ENCODE measurements around the gene DNAH9.

DNAH9 gene

GRCh38 chr17:11855306-11855705 lies 257.0 kb downstream of the DNAH9 start:
- no peak for DNase-seq

DNA sequence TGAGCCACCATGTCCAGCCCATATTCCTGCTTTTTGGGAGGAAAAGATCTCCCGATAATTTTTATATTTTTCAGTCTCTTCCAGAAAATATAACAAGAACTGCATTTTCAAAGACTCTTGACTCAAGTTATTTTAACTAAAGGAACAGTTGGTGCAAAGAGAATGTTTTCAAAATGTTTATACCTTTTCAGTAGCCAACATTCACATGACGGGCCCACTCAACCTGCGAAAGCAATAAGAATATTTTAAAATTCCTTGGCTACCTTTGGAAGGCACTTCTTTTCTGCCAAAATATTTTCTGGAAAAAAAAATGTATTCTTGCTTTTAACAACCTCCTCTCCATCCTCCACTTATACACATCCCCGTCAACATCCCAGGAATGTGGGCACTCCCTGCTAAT lies 258.7 kb downstream of the DNAH9 start:
- DNase-seq: no peak

DNA sequence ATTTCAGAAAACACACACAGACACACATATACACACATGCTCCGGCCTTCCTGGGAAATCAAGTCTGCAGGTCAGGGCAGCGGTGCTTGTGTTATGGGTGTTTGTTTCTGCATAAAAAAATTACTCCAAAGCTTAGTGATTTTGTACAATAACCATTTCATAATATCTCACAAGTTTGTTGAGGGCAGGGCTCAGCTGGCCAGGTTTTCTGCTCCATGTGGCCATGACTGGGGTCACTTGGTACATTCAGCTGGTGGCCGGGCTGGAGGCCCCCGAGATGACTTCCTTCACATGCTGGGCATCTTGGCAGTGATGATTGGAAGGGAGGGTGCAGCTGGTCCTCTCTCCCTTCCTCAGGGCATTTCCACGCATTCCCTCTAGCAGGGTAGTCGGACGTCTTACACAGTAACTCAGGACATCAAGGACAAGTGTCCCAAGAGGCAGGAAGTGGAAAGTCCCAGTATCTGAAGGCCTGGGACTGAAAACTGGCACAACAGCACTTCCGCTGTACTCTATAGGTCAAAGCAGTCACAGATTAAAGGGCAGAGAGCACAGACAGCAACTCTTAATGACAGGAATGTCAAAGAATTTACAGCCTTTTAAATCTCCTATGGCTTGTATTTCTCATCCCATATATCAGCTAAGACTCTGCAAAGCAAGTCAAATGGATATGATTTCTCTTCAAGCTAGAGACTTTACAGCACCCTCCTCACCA lies 271.6 kb downstream of the DNAH9 start:
- no peak for DNase-seq

DNA sequence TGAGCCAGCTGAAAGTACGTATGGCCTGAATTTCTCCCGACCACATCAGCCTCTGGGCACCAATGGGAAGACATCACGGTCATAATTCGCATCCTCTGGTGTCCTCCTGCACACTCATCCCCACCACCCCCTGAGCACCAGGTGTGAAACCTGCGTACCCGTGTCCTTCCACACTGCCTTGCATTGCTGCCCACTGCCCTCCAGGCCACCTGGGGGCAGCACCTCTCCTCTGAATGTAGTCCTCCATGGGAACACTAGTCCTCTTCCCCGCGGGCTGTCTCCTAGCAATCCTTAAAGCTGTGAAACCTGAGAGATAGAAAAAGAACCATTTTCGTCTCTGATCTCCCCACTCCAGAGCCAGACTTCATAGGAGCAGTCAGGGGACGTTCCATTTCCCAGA lies 273.5 kb downstream of the DNAH9 start:
- no peak for DNase-seq

- no peak for DNase-seq
Observed at GRCh38 chr17:11874756-11875155, 276.5 kb downstream of the DNAH9 start.

DNA sequence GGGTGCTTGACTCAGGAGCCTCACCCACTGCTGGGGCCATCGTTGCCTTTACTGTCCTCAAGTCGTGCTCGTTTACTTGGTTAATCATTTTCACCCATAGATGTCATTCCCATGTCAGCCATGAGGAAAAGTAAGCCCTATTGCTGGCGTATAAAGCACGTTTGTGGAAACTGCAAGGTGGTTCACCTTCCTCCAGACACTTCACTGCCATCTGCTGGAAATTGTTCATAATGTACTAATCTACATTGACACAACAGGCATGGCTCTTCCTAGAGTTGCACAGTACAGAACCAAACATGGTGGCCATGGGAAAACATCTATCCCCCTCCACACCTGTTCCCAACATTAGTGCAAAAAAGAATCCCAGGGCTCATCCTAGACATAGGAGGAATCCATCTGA lies 282.4 kb downstream of the DNAH9 start:
- no peak for DNase-seq

DNA sequence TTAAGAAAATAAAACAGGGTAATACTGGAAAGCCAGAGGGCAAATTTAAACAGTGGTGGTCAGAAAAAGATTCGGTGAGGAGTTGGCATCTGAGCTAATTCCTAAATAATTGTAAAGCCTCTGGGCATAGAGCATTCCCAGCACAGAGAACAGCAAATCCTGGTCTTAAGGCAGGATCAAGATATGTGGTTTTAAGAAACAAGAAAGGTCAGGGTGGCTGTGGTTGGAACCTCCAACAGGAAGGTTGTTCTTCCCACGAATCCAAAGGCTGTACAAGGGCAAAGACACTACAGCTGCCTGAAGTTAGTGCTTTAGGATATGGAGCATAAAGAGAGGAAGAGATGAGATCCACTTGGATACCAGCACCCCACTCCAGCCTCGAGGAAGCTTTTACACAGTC lies 284.4 kb downstream of the DNAH9 start:
- no peak for DNase-seq

GRCh38 chr17:11885051-11885450 lies 286.8 kb downstream of the DNAH9 start:
- DNase-seq: no peak

DNA sequence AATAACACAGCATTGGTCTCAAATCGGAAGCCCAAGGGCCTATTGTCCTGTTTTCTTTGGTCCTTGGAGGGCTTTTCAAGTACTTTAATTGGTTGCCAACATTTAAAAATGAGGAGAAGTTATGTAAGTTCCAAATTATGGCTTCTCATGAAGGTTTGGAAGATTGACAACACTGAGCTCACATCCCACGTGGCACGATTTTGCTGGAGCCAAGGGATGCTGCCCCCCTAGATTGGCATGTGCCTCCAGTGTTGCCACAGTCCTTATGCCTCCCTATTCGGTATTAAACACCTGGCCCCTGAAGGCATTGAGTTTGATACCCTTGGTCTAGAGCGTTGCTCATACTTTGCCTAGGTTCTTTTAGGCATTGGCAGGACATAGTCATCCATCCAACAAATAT lies 291.0 kb downstream of the DNAH9 start:
- DNase-seq: no peak

GRCh38 chr17:11893862-11894261 lies 295.6 kb downstream of the DNAH9 start:
- DNase-seq: no peak

GRCh38 chr17:11896199-11896598 lies 297.9 kb downstream of the DNAH9 start:
- DNase-seq: no peak

GRCh38 chr17:11898526-11899235 lies 300.4 kb downstream of the DNAH9 start:
- DNase-seq: no peak

GRCh38 chr17:11899537-11899942 lies 301.3 kb downstream of the DNAH9 start:
- no peak for DNase-seq

DNA sequence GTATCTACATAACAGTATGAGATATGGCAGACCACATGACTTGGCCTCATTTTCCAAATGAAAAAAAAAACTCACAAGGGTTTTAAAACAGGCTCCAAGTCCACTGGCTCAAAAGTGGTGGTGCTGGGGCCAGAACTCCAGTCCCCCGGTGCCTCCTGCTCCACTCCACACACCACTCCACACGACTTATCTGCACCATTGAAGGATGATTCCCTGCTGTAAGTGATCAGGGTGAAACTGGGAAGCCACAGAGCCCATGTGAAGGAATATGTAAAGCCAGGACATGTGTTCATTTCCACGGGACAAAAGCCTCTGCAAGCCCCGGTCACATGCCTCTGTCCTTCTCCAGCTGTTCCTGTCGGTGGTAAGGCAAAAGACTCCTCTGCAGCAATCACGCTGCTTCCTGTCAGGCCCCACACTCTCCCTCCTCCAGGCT lies 301.8 kb downstream of the DNAH9 start:
- no peak for DNase-seq

- no peak for DNase-seq
Observed at GRCh38 chr17:11900655-11901054, 302.4 kb downstream of the DNAH9 start.

DNA sequence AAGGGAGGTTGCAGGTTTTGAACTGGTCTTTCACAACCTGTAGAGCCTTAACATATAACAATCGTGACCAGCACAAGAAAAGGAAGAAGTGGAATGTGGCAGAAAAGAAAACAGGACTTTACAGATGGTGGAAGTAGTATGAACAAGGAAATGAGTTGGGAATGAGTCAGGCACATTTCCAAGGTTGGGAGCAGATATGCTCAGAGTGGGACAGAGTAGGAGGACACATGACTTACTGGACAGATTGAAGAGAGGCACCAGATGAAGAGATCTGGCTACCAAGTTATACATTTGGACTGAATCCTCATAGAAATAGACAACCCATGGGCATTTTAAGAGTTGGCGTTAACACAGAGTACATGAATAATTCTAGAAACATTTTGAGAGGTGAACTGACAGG lies 303.7 kb downstream of the DNAH9 start:
- DNase-seq: no peak

GRCh38 chr17:11908711-11909146 lies 310.5 kb downstream of the DNAH9 start:
- no peak for DNase-seq

DNA sequence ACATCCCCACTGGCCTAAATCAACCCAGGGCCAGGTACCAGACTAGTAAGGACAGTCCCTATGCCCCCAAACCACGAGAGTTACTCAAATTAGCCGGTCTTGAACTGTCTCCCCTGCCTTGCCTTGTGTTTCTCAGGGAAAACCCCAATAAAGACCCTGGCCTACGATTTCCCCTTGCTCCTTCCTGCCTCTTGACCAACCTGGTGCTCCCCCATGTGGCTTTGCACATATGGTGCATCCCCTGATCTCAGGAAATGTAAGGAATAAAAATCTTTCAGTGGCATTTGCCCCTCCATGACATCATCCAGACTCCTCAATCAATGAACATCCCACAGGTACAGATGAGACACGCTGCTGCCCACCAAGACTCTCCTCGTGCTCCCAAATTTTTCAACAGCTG lies 311.1 kb downstream of the DNAH9 start:
- DNase-seq: no peak

GRCh38 chr17:11916091-11916490 lies 317.8 kb downstream of the DNAH9 start:
- DNase-seq: no peak

DNA sequence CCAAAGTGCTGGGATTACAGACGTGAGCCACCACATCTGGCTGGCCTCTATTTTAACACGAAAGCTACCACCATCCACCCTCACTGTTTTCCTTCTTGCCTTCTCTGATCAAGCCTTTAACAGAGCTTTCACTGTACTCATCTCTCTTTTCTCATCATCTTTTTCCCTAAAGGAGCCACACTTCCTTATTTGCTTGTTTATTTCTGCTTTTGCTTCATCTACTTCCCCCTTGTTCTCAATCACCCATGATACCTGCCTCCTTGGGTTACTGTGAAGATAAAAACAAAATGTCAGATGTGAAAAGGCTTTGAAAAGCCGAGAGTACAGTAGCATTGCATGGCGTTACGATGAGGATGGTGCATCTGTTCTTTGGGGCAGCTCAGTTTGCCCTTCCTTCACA lies 319.1 kb downstream of the DNAH9 start:
- DNase-seq: no peak

- DNase-seq: no peak
Observed at GRCh38 chr17:11921296-11921695, 323.0 kb downstream of the DNAH9 start.

DNA sequence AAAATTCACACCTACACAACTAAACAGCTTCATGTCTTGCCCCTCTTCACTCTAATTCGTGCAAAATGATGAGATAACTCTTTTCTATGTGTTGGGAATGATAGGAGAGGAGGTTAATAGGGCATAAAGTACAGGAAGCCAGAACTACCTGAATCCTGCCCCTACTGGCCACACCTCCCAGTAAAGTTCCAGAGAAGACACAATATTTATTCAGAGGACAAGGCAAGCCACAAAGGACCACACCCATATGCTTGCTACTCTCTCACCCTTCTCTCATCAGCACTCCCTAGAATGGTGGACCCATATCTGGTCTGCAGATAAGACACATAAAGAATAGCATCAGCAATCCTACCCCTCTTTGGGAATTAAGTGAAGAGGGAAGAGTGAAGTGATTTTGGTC lies 324.4 kb downstream of the DNAH9 start:
- no peak for DNase-seq

- no peak for DNase-seq
Observed at GRCh38 chr17:11924076-11924475, 325.8 kb downstream of the DNAH9 start.

DNA sequence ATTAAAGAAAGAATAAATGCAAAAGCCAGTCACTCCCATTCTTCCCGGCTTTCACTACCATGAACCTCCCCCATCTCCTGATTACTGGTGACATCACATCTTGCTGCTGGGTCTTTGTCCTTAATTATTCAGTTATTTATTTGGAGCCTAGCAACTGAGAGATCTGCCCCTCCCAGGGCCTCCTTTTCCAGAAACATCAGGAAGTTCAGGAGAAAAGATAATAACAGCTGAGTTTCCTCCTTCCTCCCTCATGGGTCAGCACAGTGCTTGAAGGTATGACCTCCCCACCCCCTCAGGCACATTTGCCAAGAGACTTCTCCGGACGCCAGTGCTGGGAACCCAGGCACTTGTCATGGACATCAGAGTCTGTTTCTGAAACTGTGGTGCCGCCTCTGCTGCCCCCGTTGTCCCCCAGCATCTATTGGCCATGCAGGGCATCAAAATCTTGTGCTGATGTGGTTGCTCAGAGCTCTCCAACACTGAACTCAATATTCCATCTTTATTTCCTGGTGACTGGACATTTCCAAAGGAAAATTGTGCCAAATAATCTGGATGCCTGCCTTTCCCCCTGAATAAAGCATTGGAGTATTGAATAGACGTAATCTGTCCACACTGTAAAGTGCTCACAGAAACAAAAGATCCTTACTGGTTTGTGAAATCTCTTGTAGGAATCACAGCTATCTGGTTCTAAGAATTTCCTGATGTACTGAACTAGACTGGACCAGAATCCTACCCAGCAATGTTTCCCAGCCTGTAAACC lies 327.2 kb downstream of the DNAH9 start:
- no peak for DNase-seq
